Skeletal muscle tissue (tissue), 4 donors: ENCODE measurements around the gene FTSJ3. TPM values are rescaled to one million over a fixed set of nuclear protein-coding genes. Genes with fewer than 3 reads are reported as not detected.

Experiments
- H3K27ac ChIP-seq: one replicate; pipeline ENCODE4 v1.7.0; 2013; ENCODE audit warnings: mild to moderate bottlenecking, low read depth, low read length, inconsistent platforms
- H3K27me3 ChIP-seq, 3 donors: one replicate each; pipeline ENCODE4 v1.7.0; 2013; ENCODE audit warnings: low read length in 3 of 3; ENCODE audit not compliant: control insufficient read depth in 3 of 3, insufficient read depth in 3 of 3
- H3K36me3 ChIP-seq, 3 donors: one replicate each; pipeline ENCODE4 v1.7.0; 2013; ENCODE audit warnings: low read length in 3 of 3; ENCODE audit not compliant: control insufficient read depth in 3 of 3, insufficient read depth in 3 of 3
- H3K4me1 ChIP-seq, 3 donors: one replicate each; pipeline ENCODE4 v1.7.0; 2013; ENCODE audit warnings: low read length in 3 of 3, mild to moderate bottlenecking in 3 of 3; ENCODE audit not compliant: control insufficient read depth in 3 of 3, insufficient read depth in 3 of 3
- H3K4me3 ChIP-seq, 3 donors: one replicate each; pipeline ENCODE4 v1.7.0; 2013; ENCODE audit warnings: low read length in 3 of 3
- H3K9ac ChIP-seq, 3 donors: one replicate each; pipeline ENCODE4 v1.7.0; 2013; ENCODE audit warnings: low read length in 3 of 3, mild to moderate bottlenecking in 3 of 3, moderate library complexity in 2 of 3, low read depth in 1 of 3
- H3K9me3 ChIP-seq, 3 donors: one replicate each; pipeline ENCODE4 v1.7.0; 2013; ENCODE audit warnings: low read length in 3 of 3; ENCODE audit not compliant: control insufficient read depth in 3 of 3
- total RNA-seq: library from RNA; depleted of rRNA; stranded (reverse); fragments of >200 nt; gene quantifications from one replicate; pipeline ENCODE4 v1.2.3, GENCODE V29; 2014
- donor health status: Osteomylitis.

The FTSJ3 gene
- total RNA-seq, 1 donor from 2014 or later: 62.6 TPM

GRCh38 chr17:63837480-63837879 lies 10.0 kb upstream of the FTSJ3 start:
- H3K27ac ChIP-seq: peak overlapping the region; percentile 76
- peaks cover 49 to 71% (median 61%) of the 10 kb centered on the region in 3 donors for H3K4me1 ChIP-seq
- peaks cover 41 to 43% (median 43%) of the 10 kb centered on the region in 3 donors for H3K36me3 ChIP-seq

DNA sequence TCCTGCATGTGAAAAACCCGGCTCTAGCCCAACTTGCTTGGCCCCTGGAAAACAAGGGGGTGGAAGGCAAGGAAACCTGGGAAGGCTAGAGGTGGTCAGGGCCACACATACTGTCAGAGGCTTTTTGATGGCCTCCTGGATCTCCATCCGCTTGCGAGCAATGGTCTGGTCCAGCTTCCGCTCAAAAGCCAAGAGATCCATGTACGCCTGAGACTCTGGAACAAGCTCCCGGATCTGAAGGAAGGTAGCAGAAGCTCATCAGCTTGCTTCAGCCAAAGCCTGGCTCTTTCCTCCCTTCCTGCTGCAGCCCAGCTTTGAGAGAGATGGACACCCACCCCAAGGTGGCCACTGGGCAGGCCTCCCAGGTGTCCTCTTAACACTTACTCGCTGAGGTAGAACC lies 9.3 kb upstream of the FTSJ3 start:
- no peaks in the 10 kb centered on the region for H3K27me3 ChIP-seq
- peaks cover 47 to 50% (median 49%) of the 10 kb centered on the region in 3 donors for H3K36me3 ChIP-seq
- peak overlapping the region; percentile 30 for H3K27ac ChIP-seq
- H3K4me3 ChIP-seq: no peak overlapping the region
- peaks cover 46 to 69% (median 60%) of the 10 kb centered on the region in 3 donors for H3K4me1 ChIP-seq
- H3K9me3 ChIP-seq: no peaks in the 10 kb centered on the region
- peak overlapping the region; percentile 23 to 79 (median 30) for H3K9ac ChIP-seq

More at GRCh38 chr17:63837480-63837879, 10.0 kb upstream of the FTSJ3 start:
- H3K4me3 ChIP-seq: peak overlapping the region in 1 of 3 donors; percentile 45
- no peaks in the 10 kb centered on the region for H3K27me3 ChIP-seq
- no peaks in the 10 kb centered on the region for H3K9me3 ChIP-seq
- H3K9ac ChIP-seq: peak overlapping the region; percentile 45 to 79 (median 62)

GRCh38 chr17:63835167-63835720 lies 7.8 kb upstream of the FTSJ3 start:
- H3K9ac ChIP-seq: peak overlapping the region in 1 of 3 donors; percentile 20

GRCh38 chr17:63834431-63835166 lies 7.1 kb upstream of the FTSJ3 start:
- no peak overlapping the region for H3K27ac ChIP-seq
- H3K4me3 ChIP-seq: no peak overlapping the region
- no peaks in the 10 kb centered on the region for H3K9me3 ChIP-seq
- no peak overlapping the region for H3K9ac ChIP-seq
- H3K27me3 ChIP-seq: no peaks in the 10 kb centered on the region
- H3K36me3 ChIP-seq: peaks cover 69 to 72% (median 72%) of the 10 kb centered on the region in 3 donors
- H3K4me1 ChIP-seq: peaks cover 25 to 50% (median 40%) of the 10 kb centered on the region in 3 donors

More at GRCh38 chr17:63835167-63835720, 7.8 kb upstream of the FTSJ3 start:
- H3K27me3 ChIP-seq: no peaks in the 10 kb centered on the region
- H3K4me3 ChIP-seq: no peak overlapping the region
- H3K9me3 ChIP-seq: no peaks in the 10 kb centered on the region
- H3K4me1 ChIP-seq: peaks cover 31 to 53% (median 44%) of the 10 kb centered on the region in 3 donors
- no peak overlapping the region for H3K27ac ChIP-seq
- H3K36me3 ChIP-seq: peaks cover 63 to 66% (median 65%) of the 10 kb centered on the region in 3 donors

DNA sequence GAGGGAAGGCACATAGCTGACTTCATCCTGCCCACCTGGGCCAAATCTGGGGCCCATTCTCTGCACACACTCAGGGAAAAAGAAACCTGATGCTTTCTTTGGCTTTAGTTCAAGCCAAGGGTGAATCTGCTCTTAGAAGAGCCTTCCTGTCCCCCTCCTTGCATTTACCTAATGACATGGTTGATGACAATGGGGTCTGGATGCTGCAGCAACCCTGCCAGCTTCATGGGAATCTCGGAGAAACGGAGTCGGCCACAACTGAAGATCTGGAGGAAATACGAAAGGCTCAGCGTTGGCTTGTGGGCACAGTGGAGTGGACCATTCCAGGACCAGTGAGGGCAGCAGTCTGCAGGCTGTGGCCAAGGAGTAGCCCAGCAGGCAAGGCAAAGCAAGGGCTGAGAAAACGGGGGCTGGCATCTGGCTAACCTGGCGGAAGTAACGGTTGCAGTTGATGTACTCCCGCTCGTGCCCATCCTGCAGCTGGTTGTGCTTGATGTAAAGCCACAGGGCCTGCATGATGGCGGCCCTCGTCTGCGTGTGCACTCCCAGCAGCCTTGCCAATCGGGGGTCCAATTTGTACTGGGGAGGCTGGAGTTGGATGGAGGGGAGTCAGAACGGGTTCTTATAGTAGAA lies 6.4 kb upstream of the FTSJ3 start:
- peak overlapping the region in 1 of 3 donors; percentile 45 for H3K9ac ChIP-seq
- peaks cover 75 to 80% (median 78%) of the 10 kb centered on the region in 3 donors for H3K36me3 ChIP-seq
- peaks cover 22 to 50% (median 37%) of the 10 kb centered on the region in 3 donors for H3K4me1 ChIP-seq
- H3K27me3 ChIP-seq: no peaks in the 10 kb centered on the region
- no peak overlapping the region for H3K27ac ChIP-seq
- H3K9me3 ChIP-seq: no peaks in the 10 kb centered on the region
- H3K4me3 ChIP-seq: no peak overlapping the region

- Histone ChIP-seq H3K36me3 (peaks cover 75 to 85% (median 78%) of the 10 kb centered on the region in 3 donors), H3K4me3 (no peak overlapping the region), H3K4me1 (peaks cover 23 to 50% (median 37%) of the 10 kb centered on the region in 3 donors), H3K9me3 (no peaks in the 10 kb centered on the region), H3K27me3 (no peaks in the 10 kb centered on the region), H3K27ac (no peak overlapping the region), H3K9ac (peak overlapping the region in 2 of 3 donors; percentile 44 to 45)
These were observed 5.7 kb upstream of the FTSJ3 start for GRCh38 chr17:63833026-63833740.

DNA sequence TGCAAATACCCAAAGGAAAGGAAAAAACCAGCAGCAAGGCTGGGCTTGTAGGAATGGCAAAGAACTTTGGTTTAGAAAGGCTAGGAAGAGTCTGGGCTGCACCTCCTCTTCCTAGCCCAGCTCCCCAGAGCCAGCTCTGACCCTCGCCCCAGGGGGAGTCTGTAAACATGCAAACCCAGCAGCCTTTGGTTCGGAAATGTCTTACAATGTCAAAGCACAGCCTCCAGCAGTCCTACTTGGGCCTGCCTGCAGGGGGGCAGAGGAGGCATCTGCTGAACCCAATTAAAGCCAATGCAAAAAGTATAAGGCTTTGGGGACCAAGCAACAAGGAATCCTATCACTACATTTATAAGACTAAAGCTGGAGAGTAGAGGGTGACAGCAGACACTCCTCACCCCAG lies 5.0 kb upstream of the FTSJ3 start:
- Histone ChIP-seq H3K9me3 (no peaks in the 10 kb centered on the region), H3K27ac (no peak overlapping the region), H3K9ac (no peak overlapping the region), H3K4me1 (peaks cover 19 to 50% (median 34%) of the 10 kb centered on the region in 3 donors), H3K27me3 (no peaks in the 10 kb centered on the region), H3K36me3 (peaks cover 75 to 85% (median 78%) of the 10 kb centered on the region in 3 donors), H3K4me3 (no peak overlapping the region)

DNA sequence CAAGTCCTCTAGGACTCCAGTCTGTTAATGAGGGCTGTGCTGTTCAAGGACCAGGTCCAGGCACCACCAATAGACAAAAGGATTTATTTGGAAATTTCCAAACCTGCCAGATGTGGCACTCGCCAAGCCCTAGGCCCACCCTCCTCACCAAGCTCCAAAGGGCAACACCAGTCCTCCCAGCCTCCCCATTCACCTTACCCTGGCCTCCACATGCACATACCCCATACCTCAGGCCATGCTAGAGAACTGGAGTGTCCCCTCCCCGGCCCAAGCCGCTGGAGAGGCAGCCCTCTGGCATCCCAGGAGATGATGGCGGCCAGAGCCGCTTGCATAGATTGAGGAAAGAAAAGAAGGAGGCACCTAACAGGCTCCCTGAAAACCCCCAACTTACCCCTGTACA lies 4.6 kb upstream of the FTSJ3 start:
- H3K27ac ChIP-seq: no peak overlapping the region
- no peaks in the 10 kb centered on the region for H3K9me3 ChIP-seq
- H3K9ac ChIP-seq: no peak overlapping the region
- H3K4me1 ChIP-seq: peaks cover 18 to 48% (median 30%) of the 10 kb centered on the region in 3 donors
- H3K27me3 ChIP-seq: no peaks in the 10 kb centered on the region
- peaks cover 72 to 83% (median 77%) of the 10 kb centered on the region in 3 donors for H3K36me3 ChIP-seq
- H3K4me3 ChIP-seq: no peak overlapping the region

DNA sequence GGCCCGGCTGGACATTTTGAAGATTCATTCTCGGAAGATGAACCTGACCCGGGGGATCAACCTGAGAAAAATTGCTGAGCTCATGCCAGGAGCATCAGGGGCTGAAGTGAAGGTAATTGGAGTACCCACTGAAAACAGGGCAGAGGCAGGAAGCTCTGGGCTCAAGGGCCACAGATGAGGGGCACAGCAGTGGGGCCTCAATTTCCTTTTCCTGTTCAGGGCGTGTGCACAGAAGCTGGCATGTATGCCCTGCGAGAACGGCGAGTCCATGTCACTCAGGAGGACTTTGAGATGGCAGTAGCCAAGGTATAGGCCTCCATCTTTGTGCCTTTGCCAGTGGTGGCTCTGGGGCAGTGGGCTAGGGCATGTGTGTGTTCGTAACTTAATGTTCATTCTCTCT lies 4.0 kb upstream of the FTSJ3 start:
- peaks cover 19 to 46% (median 25%) of the 10 kb centered on the region in 3 donors for H3K4me1 ChIP-seq
- no peaks in the 10 kb centered on the region for H3K27me3 ChIP-seq
- H3K9ac ChIP-seq: no peak overlapping the region
- no peak overlapping the region for H3K4me3 ChIP-seq
- H3K9me3 ChIP-seq: no peaks in the 10 kb centered on the region
- H3K36me3 ChIP-seq: peaks cover 68 to 78% (median 72%) of the 10 kb centered on the region in 3 donors
- no peak overlapping the region for H3K27ac ChIP-seq
